Neural cell (in vitro differentiated cells): ENCODE results near the gene MTF2. TPM values are rescaled to one million over a fixed set of nuclear protein-coding genes. Genes with fewer than 3 reads are reported as not detected.

ENCODE experiments used
- H2AFZ ChIP-seq: fragments of 200-600, 300-800 bp; sonication (generic), shearing (Covaris generic); 2 replicates; pipeline ENCODE4 v1.6.0; 2014; ENCODE audit warnings: low read depth, mild to moderate bottlenecking, antibody characterized with exemption, low read length, moderate library complexity
- H3F3A ChIP-seq: fragments of 200-600 bp; shearing (Covaris generic); 2 replicates; pipeline ENCODE4 v1.6.1; 2016; ENCODE audit warnings: mild to moderate bottlenecking, moderate library complexity, mixed read lengths, antibody characterized with exemption, low read length; ENCODE audit not compliant: insufficient read depth, poor library complexity, severe bottlenecking
- H3K27ac ChIP-seq: fragments of 200-600, 300-800 bp; sonication (generic), shearing (Covaris generic); 2 replicates; pipeline ENCODE4 v1.5.1; 2014; ENCODE audit warnings: mild to moderate bottlenecking, low read length, moderate library complexity
- H3K27me3 ChIP-seq: fragments of 300-800, 200-600 bp; sonication (generic), shearing (Covaris generic); 2 replicates; pipeline ENCODE4 v1.6.0; 2014; ENCODE audit warnings: mild to moderate bottlenecking, low read depth, low read length, moderate library complexity; ENCODE audit not compliant: insufficient read depth
- H3K36me3 ChIP-seq: fragments of 300-800, 200-600 bp; sonication (generic), shearing (Covaris generic); 2 replicates; pipeline ENCODE4 v1.5.1; 2014; ENCODE audit warnings: mild to moderate bottlenecking, antibody characterized with exemption, low read length, moderate library complexity; ENCODE audit not compliant: insufficient read depth
- H3K4me2 ChIP-seq: fragments of 300-800, 200-600 bp; sonication (generic), shearing (Covaris generic); 2 replicates; pipeline ENCODE4 v1.6.0; 2014; ENCODE audit warnings: mild to moderate bottlenecking, low read length
- H3K4me3 ChIP-seq: fragments of 300-800, 200-600 bp; sonication (generic), shearing (Covaris generic); 2 replicates; pipeline ENCODE4 v1.5.1; 2014; ENCODE audit warnings: mild to moderate bottlenecking, low read length, moderate library complexity
- H3K79me2 ChIP-seq: fragments of 200-600 bp; shearing (Covaris generic); replicated peaks from 2 replicates; pipeline ENCODE4 v1.6.0; 2014; ENCODE audit warnings: mild to moderate bottlenecking, low read length, moderate library complexity; ENCODE audit not compliant: insufficient read depth
- H3K9ac ChIP-seq: fragments of 300-800, 200-600 bp; sonication (generic), shearing (Covaris generic); 2 replicates; pipeline ENCODE4 v1.6.1; 2016; ENCODE audit warnings: mild to moderate bottlenecking, low read length, mixed read lengths
- H3K9me2 ChIP-seq: fragments of 200-600 bp; shearing (Covaris generic); 2 replicates; pipeline ENCODE4 v1.6.1; 2016; ENCODE audit warnings: mild to moderate bottlenecking, low read length, mixed read lengths; ENCODE audit not compliant: insufficient read depth
- H3K9me3 ChIP-seq: fragments of 200-600, 300-800 bp; sonication (generic), shearing (Covaris generic); 2 replicates; pipeline ENCODE4 v1.6.1; 2016; ENCODE audit warnings: mild to moderate bottlenecking, mixed run types, low read length, moderate library complexity, mixed read lengths
- H4K20me1 ChIP-seq: fragments of 200-600 bp; shearing (Covaris generic); 2 replicates; pipeline ENCODE4 v1.6.1; 2016; ENCODE audit warnings: mild to moderate bottlenecking, mixed run types; ENCODE audit not compliant: insufficient read depth
- EP300 ChIP-seq: fragments of 450-650 bp; conservative IDR thresholded peaks from 2 replicates; pipeline ENCODE4 v1.6.1; 2014; ENCODE audit warnings: antibody characterized with exemption, mild to moderate bottlenecking, moderate library complexity; ENCODE audit not compliant: poor library complexity, severe bottlenecking
- POLR2AphosphoS5 ChIP-seq: IDR thresholded peaks from 2 replicates; pipeline ENCODE4 v1.6.1; 2012
- REST ChIP-seq: IDR thresholded peaks from 2 replicates; pipeline ENCODE4 v1.6.1; 2012; ENCODE audit warnings: borderline replicate concordance
- SMC3 ChIP-seq: fragments of 450-650 bp; conservative IDR thresholded peaks from 2 replicates; pipeline ENCODE4 v1.6.1; 2014; ENCODE audit warnings: antibody characterized with exemption, mild to moderate bottlenecking, moderate library complexity; ENCODE audit not compliant: poor library complexity
- TAF1 ChIP-seq: IDR thresholded peaks from 2 replicates; pipeline ENCODE4 v1.6.1; 2012; ENCODE audit warnings: low read depth
- polyA plus RNA-seq: library from polyadenylated mRNA; depleted of rRNA; stranded (reverse); fragments of >200 nt; gene quantifications from 2 replicates; pipeline ENCODE4 v1.2.3, GENCODE V29; 2014
- TF ChIP-seq, protein P1 (sequence below): fragments of 450-650 bp; IDR thresholded peaks from 2 replicates; pipeline ENCODE4 v1.5.1; 2014; ENCODE audit warnings: antibody characterized with exemption, mild to moderate bottlenecking, moderate library complexity; ENCODE audit not compliant: poor library complexity, severe bottlenecking

The MTF2 gene
- polyA plus RNA-seq, 1 donor from 2014 or later, result 124 TPM

- H3K27me3 ChIP-seq, result no peaks in the 10 kb centered on the region
- H3K9ac ChIP-seq, result no peak overlapping the region
- no peak overlapping the region for H3K4me2 ChIP-seq
- H3K9me2 ChIP-seq, result no peaks in the 10 kb centered on the region
- no peaks in the 10 kb centered on the region for H4K20me1 ChIP-seq
- no peaks in the 10 kb centered on the region for H3K79me2 ChIP-seq
- no peak overlapping the region for H3K4me3 ChIP-seq
- no peak overlapping the region for H3K27ac ChIP-seq
- H3K9me3 ChIP-seq, result no peaks in the 10 kb centered on the region
- no peaks in the 10 kb centered on the region for H3K36me3 ChIP-seq
- no peaks in the 10 kb centered on the region for H3F3A ChIP-seq
- no peak for TF ChIP-seq REST
- no peak for TF ChIP-seq EP300
- no peak for TF ChIP-seq SMC3
- TF ChIP-seq POLR2AphosphoS5, result no peak
- no peak for TF ChIP-seq TAF1
- TF ChIP-seq, protein P1, sequence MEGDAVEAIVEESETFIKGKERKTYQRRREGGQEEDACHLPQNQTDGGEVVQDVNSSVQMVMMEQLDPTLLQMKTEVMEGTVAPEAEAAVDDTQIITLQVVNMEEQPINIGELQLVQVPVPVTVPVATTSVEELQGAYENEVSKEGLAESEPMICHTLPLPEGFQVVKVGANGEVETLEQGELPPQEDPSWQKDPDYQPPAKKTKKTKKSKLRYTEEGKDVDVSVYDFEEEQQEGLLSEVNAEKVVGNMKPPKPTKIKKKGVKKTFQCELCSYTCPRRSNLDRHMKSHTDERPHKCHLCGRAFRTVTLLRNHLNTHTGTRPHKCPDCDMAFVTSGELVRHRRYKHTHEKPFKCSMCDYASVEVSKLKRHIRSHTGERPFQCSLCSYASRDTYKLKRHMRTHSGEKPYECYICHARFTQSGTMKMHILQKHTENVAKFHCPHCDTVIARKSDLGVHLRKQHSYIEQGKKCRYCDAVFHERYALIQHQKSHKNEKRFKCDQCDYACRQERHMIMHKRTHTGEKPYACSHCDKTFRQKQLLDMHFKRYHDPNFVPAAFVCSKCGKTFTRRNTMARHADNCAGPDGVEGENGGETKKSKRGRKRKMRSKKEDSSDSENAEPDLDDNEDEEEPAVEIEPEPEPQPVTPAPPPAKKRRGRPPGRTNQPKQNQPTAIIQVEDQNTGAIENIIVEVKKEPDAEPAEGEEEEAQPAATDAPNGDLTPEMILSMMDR, result no peak
- H2AFZ ChIP-seq, result no peak overlapping the region
These were observed 107.6 kb downstream of the MTF2 start for GRCh38 chr1:93186667-93187066.

Other genes with a start within 250 kb of the MTF2 start
- gene RPL5, start 247.2 kb upstream of the MTF2 start, polyA plus RNA-seq, result 1,461 and 1,645 TPM in 2 replicates
- 8.4 and 10.0 TPM in 2 replicates for gene DIPK1A, start 117.8 kb upstream of the MTF2 start, polyA plus RNA-seq
- 20.1 and 22.3 TPM in 2 replicates for gene TMED5, start 101.1 kb downstream of the MTF2 start, polyA plus RNA-seq
- gene CCDC18, start 101.4 kb downstream of the MTF2 start, polyA plus RNA-seq, result 4.9 and 5.7 TPM in 2 replicates